Peyer's patch (tissue), 4 donors: ENCODE measurements around the gene NPC1.
"Not testable (repeated sequence)": the region's sequence is repeated elsewhere in the genome, so short reads cannot be mapped to it uniquely, and the experiment has no call there.

Experiments used
- POLR2A ChIP-seq, 2 donors: fragments of 450-650 bp; IDR thresholded peaks; one replicate each; pipeline ENCODE4 v1.5.1; 2017; ENCODE audit warnings: antibody characterized with exemption in 2 of 2, mild to moderate bottlenecking in 2 of 2, moderate library complexity in 2 of 2
- TF ChIP-seq, protein P1 (sequence below), 6 experiments: fragments of 450-650 bp in 4 of 6; fragments of 200-600 bp in 2 of 6; sonication (generic) in 1 of 6; IDR thresholded peaks; one replicate each; pipeline ENCODE4 v1.5.1; 2017 to 2019; ENCODE audit warnings: antibody characterized with exemption in 6 of 6, mild to moderate bottlenecking in 3 of 6, moderate library complexity in 1 of 6

DNA sequence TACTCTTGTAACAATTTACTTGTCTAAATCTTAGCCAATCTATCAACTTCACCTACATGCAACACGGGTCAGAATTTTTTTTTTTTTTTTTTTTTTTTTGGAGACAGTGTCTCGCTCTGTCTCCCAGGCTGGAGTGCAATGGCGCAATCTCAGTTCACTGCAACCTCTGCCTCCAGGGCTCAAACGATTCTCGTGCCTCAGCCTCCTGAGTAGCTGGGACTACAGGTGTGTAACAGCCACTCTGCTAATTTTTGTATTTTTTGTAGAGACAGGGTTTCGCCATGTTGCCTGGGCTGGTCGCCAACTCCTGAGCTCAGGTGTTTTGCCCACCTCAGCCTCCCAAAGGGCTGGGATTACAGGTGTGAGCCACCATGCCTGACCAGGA, 26.8 kb upstream of the NPC1 start:
- TF ChIP-seq, protein P1, sequence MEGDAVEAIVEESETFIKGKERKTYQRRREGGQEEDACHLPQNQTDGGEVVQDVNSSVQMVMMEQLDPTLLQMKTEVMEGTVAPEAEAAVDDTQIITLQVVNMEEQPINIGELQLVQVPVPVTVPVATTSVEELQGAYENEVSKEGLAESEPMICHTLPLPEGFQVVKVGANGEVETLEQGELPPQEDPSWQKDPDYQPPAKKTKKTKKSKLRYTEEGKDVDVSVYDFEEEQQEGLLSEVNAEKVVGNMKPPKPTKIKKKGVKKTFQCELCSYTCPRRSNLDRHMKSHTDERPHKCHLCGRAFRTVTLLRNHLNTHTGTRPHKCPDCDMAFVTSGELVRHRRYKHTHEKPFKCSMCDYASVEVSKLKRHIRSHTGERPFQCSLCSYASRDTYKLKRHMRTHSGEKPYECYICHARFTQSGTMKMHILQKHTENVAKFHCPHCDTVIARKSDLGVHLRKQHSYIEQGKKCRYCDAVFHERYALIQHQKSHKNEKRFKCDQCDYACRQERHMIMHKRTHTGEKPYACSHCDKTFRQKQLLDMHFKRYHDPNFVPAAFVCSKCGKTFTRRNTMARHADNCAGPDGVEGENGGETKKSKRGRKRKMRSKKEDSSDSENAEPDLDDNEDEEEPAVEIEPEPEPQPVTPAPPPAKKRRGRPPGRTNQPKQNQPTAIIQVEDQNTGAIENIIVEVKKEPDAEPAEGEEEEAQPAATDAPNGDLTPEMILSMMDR (IDR thresholded peaks at IDR 0.05) = not testable (repeated sequence)
- TF ChIP-seq POLR2A (IDR thresholded peaks at IDR 0.05) = not testable (repeated sequence)
